HUDEP-2 (cell line): ENCODE results near the gene PLEKHM3.
"Not testable (repeated sequence)": the region's sequence is repeated elsewhere in the genome, so short reads cannot be mapped to it uniquely, and the experiment has no call there.

Experiments used
- DNase-seq, 76 experiments: peaks; one replicate each; lab custom pipeline; 2025; ENCODE audit not compliant: unreplicated experiment in 76 of 76; lab: John Stamatoyannopoulos, UW

PLEKHM3 gene

GRCh38 chr2:207952564-207953345, 72.6 kb downstream of the PLEKHM3 start:
- DNase-seq, result no peak

GRCh38 chr2:207951734-207952470, 73.4 kb downstream of the PLEKHM3 start:
- DNase-seq, result no peak

GRCh38 chr2:207950761-207951114, 74.6 kb downstream of the PLEKHM3 start:
- no peak for DNase-seq

- DNase-seq, result no peak
Measured at GRCh38 chr2:207950063-207950760, 75.1 kb downstream of the PLEKHM3 start.

- not testable (repeated sequence) for DNase-seq
Measured at GRCh38 chr2:207949245-207949644, 76.1 kb downstream of the PLEKHM3 start.

GRCh38 chr2:207944979-207945600, 80.2 kb downstream of the PLEKHM3 start:
- DNase-seq, result no peak

GRCh38 chr2:207944334-207944733, 81.0 kb downstream of the PLEKHM3 start:
- DNase-seq, result no peak

- DNase-seq, result no peak
Measured at GRCh38 chr2:207939342-207940108, 85.8 kb downstream of the PLEKHM3 start.

- DNase-seq, result no peak
Measured at GRCh38 chr2:207938886-207939285, 86.4 kb downstream of the PLEKHM3 start.

GRCh38 chr2:207938415-207938814, 86.9 kb downstream of the PLEKHM3 start:
- no peak for DNase-seq

GRCh38 chr2:207937823-207938222, 87.5 kb downstream of the PLEKHM3 start:
- no peak for DNase-seq

- DNase-seq, result no peak
Measured at GRCh38 chr2:207937253-207937652, 88.1 kb downstream of the PLEKHM3 start.

- DNase-seq, result no peak
Measured at GRCh38 chr2:207936380-207936779, 88.9 kb downstream of the PLEKHM3 start.

GRCh38 chr2:207935991-207936370, 89.3 kb downstream of the PLEKHM3 start:
- no peak for DNase-seq

GRCh38 chr2:207935121-207935990, 90.0 kb downstream of the PLEKHM3 start:
- DNase-seq, result no peak

- no peak for DNase-seq
Measured at GRCh38 chr2:207934720-207935119, 90.6 kb downstream of the PLEKHM3 start.

- DNase-seq, result no peak
Measured at GRCh38 chr2:207933396-207934065, 91.8 kb downstream of the PLEKHM3 start.

- DNase-seq, result no peak
Measured at GRCh38 chr2:207932106-207932505, 93.2 kb downstream of the PLEKHM3 start.

- no peak for DNase-seq
Measured at GRCh38 chr2:207930747-207931146, 94.6 kb downstream of the PLEKHM3 start.
